K562 (cell line): ENCODE results near the gene WDR18. TPM values are rescaled to one million over a fixed set of nuclear protein-coding genes. Genes with fewer than 3 reads are reported as not detected.

Source experiments
- HNRNPLL ChIP-seq: fragments of 200-400 bp; formaldehyde crosslinking; IDR thresholded peaks from 2 replicates; pipeline ENCODE4 v1.6.1; 2017; ENCODE audit warnings: low read length, low read depth, mild to moderate bottlenecking; ENCODE audit not compliant: poor library complexity, severe bottlenecking
- NRF1 ChIP-seq, 2 experiments: fragments of 450-650 bp; IDR thresholded peaks in 1 of 2; conservative IDR thresholded peaks in 1 of 2; 2 replicates each; pipeline ENCODE4 v1.6.1; 2014; ENCODE audit warnings: mild to moderate bottlenecking in 2 of 2
- POLR2AphosphoS2 ChIP-seq: IDR thresholded peaks from 2 replicates; pipeline ENCODE4 v1.6.1; 2012; ENCODE audit warnings: low read length, improper control_type of control experiment
- THAP7 ChIP-seq: fragments of 250-450 bp; sonication (Bioruptor Pico); IDR thresholded peaks from 2 replicates; pipeline ENCODE4 v1.5.0; 2021
- YY1 ChIP-seq, 3 experiments: IDR thresholded peaks; 2 replicates each; pipeline ENCODE4 v1.6.1; 2011; ENCODE audit warnings: low read length in 2 of 3, mild to moderate bottlenecking in 2 of 3, moderate library complexity in 2 of 3, borderline replicate concordance in 1 of 3, control low read depth in 1 of 3, low read depth in 1 of 3; ENCODE audit not compliant: insufficient read depth in 3 of 3, insufficient replicate concordance in 2 of 3, control insufficient read depth in 1 of 3, insufficient read length in 1 of 3; ENCODE audit errors: extremely low read depth in 1 of 3
- ZBTB17 ChIP-seq: fragments of 450-650 bp; formaldehyde crosslinking; IDR thresholded peaks from 2 replicates; pipeline ENCODE4 v1.4.0; 2020; ENCODE audit warnings: mild to moderate bottlenecking
- ZSCAN29 ChIP-seq: fragments of 450-650 bp; IDR thresholded peaks from 2 replicates; pipeline ENCODE4 v1.6.1; 2017
- polyA plus RNA-seq, 8 experiments: library from polyadenylated mRNA; depleted of rRNA in 4 of 8; stranded (reverse) in 5 of 8; unstranded in 3 of 8; fragments of >200 nt; fragmentation: Nextera tagmentation in 2 of 8; fragmentation: Illumina TruSeq in 1 of 8; extraction: Ambion mirVana in 2 of 8; extraction: Trizol in 1 of 8; gene quantifications; 2 replicates each; pipeline versions ENCODE4 v1.2.1 to v1.2.3, GENCODE V29; 2011 to 2014; ENCODE audit warnings: inconsistent platforms in 1 of 8, missing spikeins in 1 of 8
- total RNA-seq, 7 experiments: library from RNA; depleted of rRNA in 6 of 7; stranded (reverse); fragments of >200 nt in 6 of 7; fragmentation: Illumina TruSeq in 2 of 7; extraction: Trizol in 2 of 7; gene quantifications; 2 replicates each; pipeline versions ENCODE4 v1.2.1 to v1.2.3, GENCODE V29; 2011 to 2021; ENCODE audit warnings: low replicate concordance in 1 of 7
- TF ChIP-seq, protein P1 (sequence below): sonication (generic); formaldehyde crosslinking; IDR thresholded peaks from 2 replicates; pipeline ENCODE4 v1.8.1; 2023; ENCODE audit warnings: missing genetic modification reagents, mild to moderate bottlenecking, borderline replicate concordance

The WDR18 gene
- total and polyA plus RNA-seq, 9 of the 15 experiments (the other 6 are each of a cell fraction or from before 2014, with no cell fraction given) = 0.65 to 181 (median 30.1) TPM

DNA sequence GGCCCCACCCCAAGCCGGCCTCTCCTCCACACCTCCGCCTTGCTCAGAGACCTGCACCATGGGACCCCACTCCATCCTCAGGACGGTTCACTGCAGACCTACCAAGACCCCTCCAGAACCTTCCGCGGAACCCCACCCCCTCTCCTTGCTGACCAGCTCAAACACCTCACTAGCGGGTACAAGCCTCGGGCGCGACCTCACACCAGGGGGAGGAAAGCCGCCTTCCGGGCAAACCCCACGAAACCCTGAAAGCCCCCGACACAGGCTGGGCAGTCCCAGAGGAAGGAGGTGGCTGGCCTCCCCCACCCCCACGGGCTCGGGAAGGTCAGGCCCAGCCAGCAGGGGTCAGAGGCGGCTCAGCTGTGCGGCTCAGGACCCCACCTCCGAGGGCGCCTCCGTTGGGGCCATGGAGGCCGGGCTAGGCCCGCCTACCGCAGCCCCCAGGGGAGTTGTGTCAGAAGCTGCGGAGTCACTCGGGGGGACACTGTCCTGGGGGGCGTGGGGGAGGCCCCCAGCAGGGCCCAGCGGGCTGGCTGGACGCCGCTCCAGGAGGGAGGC, 25.9 kb downstream of the WDR18 start (continued):
- TF ChIP-seq, protein P1, sequence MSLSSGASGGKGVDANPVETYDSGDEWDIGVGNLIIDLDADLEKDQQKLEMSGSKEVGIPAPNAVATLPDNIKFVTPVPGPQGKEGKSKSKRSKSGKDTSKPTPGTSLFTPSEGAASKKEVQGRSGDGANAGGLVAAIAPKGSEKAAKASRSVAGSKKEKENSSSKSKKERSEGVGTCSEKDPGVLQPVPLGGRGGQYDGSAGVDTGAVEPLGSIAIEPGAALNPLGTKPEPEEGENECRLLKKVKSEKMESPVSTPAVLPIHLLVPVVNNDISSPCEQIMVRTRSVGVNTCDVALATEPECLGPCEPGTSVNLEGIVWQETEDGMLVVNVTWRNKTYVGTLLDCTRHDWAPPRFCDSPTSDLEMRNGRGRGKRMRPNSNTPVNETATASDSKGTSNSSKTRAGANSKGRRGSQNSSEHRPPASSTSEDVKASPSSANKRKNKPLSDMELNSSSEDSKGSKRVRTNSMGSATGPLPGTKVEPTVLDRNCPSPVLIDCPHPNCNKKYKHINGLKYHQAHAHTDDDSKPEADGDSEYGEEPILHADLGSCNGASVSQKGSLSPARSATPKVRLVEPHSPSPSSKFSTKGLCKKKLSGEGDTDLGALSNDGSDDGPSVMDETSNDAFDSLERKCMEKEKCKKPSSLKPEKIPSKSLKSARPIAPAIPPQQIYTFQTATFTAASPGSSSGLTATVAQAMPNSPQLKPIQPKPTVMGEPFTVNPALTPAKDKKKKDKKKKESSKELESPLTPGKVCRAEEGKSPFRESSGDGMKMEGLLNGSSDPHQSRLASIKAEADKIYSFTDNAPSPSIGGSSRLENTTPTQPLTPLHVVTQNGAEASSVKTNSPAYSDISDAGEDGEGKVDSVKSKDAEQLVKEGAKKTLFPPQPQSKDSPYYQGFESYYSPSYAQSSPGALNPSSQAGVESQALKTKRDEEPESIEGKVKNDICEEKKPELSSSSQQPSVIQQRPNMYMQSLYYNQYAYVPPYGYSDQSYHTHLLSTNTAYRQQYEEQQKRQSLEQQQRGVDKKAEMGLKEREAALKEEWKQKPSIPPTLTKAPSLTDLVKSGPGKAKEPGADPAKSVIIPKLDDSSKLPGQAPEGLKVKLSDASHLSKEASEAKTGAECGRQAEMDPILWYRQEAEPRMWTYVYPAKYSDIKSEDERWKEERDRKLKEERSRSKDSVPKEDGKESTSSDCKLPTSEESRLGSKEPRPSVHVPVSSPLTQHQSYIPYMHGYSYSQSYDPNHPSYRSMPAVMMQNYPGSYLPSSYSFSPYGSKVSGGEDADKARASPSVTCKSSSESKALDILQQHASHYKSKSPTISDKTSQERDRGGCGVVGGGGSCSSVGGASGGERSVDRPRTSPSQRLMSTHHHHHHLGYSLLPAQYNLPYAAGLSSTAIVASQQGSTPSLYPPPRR (CRISPR knock-in tag) = no peak
- no peak for TF ChIP-seq POLR2AphosphoS2
- TF ChIP-seq ZBTB17 = no peak
- TF ChIP-seq HNRNPLL = no peak
- TF ChIP-seq YY1 (IDR thresholded peaks at IDR 0.05; ENCODE audit: borderline replicate concordance in 1 of 3, control insufficient read depth in 1 of 3, extremely low read depth in 1 of 3, insufficient read depth in 3 of 3, insufficient read length in 1 of 3, insufficient replicate concordance in 2 of 3, low read depth in 1 of 3, low read length in 2 of 3) = no peak
- TF ChIP-seq ZSCAN29 = no peak
- no peak for TF ChIP-seq THAP7
- no peak for TF ChIP-seq NRF1 (conservative IDR thresholded peaks at IDR 0.05 in 1 of 2, IDR thresholded peaks at IDR 0.05 in 1 of 2)
